OCI-LY7 (cell line): Measurements from ENCODE around the gene LAMB3.

ENCODE experiments used
- CTCF ChIP-seq: fragments of 200-600 bp; sonication (generic); conservative IDR thresholded peaks from 2 replicates; pipeline ENCODE4 v1.5.1; 2014; ENCODE audit warnings: mild to moderate bottlenecking, antibody characterized with exemption, low read length, moderate library complexity, mixed read lengths
- EZH2phosphoT487 ChIP-seq: fragments of 200-600 bp; sonication (generic); IDR thresholded peaks from 2 replicates; pipeline ENCODE4 v1.6.1; 2018; ENCODE audit warnings: low read depth, borderline replicate concordance, mild to moderate bottlenecking, mixed run types, antibody characterized with exemption, low read length, moderate library complexity, mixed read lengths

DNA sequence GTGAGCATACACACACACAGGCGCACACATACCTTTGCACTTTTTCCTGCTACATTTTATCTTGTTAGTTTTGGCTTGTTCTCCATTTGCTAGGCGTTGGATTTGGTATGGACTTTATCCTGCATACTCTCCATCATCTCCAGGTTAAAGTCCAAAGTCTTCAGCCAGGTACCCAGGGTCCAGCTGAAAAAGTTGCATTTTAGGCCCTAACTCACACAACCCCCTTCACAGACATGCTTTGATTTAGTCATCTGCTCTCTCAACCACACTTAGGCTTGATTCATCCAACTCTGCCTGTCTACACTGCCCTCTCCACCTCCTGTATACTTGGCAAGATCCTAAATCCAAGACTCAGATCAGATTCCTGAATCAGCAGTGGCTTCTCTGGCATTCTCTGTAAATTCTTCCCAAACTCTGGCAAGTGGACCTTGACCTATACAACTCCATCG lies 10.7 kb upstream of the LAMB3 start:
- TF ChIP-seq CTCF: no peak
- TF ChIP-seq EZH2phosphoT487: no peak
